GM18498 (cell line): ENCODE measurements around the gene KCNJ14.

Experiments used
- ATAC-seq: cut with Tn5 transposase; IDR thresholded peaks from one replicate; pipeline ENCODE4 v1.9.1; 2021; ENCODE audit warnings: mild to moderate bottlenecking, moderate library complexity; ENCODE audit not compliant: unreplicated experiment

KCNJ14 gene

GRCh38 chr19:48455171-48455907 lies at the start of gene KCNJ14:
Gene KCNJ14, plus strand, starts transcription at chr19:48455574. Its CDS starts 6,151 bp downstream, at chr19:48461725.
- ATAC-seq: no peak

GRCh38 chr19:48405850-48406249 lies 49.5 kb upstream of the KCNJ14 start:
- ATAC-seq: no peak

GRCh38 chr19:48413879-48414587 lies 41.3 kb upstream of the KCNJ14 start:
- no peak for ATAC-seq

DNA sequence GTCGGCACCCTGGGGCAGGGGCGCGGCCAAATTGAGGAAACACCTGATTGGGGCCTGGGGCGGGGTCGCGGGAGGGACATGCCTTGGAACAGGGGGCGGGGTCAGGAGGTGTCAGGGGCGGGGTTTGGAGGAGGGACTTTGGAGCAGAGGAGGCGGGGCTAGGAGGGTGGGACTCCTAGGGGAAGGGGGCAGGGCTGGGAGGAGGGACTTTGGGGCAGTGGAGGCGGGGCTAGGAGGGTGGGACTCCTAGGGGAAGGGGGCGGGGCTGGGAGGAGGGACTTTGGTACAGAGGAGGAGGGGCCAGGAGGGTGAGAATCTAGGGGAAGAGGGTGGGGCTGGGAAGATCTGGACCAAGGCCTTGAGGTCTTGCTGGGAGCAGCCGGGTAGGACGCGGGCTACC lies 40.0 kb upstream of the KCNJ14 start:
- ATAC-seq: no peak

DNA sequence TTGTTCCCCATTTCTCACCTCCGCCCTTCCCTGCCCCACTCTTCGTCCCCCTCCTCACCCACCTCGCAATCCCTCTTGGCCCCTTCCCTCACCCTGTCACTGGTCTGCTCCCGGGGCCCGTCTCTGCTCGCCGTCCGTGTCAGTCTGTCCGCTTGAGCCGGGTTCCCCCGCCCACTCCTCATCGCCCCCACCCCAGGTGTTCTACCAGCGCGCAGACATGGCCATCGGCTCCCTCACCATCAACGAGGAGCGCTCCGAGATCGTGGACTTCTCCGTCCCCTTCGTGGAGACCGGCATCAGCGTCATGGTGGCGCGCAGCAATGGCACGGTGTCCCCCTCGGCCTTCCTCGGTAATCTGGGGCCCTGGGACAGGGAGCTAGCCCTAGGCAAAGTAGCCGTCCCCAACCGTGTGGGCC lies 39.6 kb upstream of the KCNJ14 start:
- no peak for ATAC-seq

DNA sequence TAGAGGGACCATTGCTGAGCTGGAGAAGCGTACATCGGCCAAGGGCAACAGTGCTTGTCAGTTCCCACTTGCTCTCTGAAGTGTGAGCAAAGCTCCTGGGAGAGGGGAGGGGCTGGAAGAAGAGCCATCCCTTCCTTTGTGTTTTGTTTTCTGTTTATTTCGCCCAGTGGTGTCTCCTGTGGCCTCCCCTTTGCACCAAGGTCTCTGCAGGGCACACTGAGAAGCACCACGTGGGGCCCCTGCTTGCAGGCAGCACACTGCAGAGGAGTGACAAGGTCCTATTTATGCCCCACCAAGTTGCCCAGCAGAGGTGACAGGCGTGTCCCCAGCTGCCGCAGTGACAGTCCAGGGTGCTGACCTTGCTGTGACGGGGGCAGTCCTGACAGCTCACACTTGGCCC lies 38.0 kb upstream of the KCNJ14 start:
- ATAC-seq: no peak

- ATAC-seq: no peak
Observed at GRCh38 chr19:48418317-48419064, 36.9 kb upstream of the KCNJ14 start.

- no peak for ATAC-seq
Observed at GRCh38 chr19:48419158-48419920, 36.0 kb upstream of the KCNJ14 start.

DNA sequence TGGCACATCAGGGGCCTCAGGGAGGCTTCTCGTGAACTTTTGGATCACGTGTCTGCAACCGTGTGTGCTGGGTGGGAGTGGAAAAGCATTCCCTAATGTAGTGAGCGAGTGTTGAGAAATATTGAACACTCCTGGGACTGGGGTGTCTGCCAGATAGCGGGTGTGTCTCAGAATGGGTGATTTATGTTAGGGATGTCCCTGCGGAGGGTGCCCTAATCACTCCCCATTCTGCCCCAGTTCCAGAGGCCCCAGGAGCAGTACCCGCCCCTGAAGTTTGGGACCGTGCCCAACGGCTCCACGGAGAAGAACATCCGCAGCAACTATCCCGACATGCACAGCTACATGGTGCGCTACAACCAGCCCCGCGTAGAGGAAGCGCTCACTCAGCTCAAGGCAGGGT lies 33.8 kb upstream of the KCNJ14 start:
- ATAC-seq: no peak

DNA sequence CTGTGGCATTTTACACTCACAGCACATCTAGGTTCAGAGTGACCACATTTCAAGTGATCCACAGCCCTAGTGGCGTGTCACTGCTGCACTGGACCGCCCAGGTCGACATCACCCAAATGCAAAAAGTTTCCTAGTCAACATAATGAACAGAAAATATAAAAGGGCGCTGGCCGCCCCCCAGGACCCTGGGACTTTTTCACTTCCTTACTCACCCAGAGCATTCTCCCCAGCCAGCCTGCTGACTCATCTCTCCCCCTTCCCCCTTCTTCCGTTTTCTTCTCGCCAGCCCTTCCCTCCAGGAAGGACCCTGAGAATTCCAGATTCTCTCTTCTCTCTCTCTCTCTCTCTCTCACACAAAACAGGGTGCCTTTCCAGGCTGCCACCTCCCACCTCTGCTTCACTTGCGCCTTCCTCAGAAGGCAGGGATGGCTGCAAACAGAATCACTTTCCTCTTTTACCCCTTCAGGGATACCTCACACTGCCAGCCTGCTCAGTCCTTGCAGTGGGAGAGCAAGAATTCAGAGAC lies 30.6 kb upstream of the KCNJ14 start:
- no peak for ATAC-seq

- ATAC-seq: no peak
Observed at GRCh38 chr19:48428670-48429069, 26.7 kb upstream of the KCNJ14 start.

- ATAC-seq: no peak
Observed at GRCh38 chr19:48433337-48433736, 22.0 kb upstream of the KCNJ14 start.

DNA sequence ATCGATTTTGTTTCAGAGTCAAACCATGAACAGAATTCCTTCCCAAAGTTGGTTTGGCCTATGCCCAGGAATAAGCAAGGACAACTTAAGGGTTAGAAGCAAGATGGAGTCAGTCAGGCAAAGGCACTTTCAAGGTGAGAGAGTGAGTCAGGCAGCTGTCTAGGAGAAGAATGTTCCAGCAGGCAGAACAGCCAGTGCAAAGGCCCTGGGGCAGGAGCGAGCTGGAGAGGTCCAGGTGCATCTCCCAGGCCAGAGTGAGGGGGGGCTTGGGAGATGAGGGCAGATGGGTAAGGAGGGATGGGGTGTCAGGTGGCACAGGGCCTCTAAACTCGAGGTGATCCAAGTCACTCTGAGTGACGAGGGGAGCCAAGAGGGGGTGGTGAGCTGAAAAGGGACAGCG lies 18.8 kb upstream of the KCNJ14 start:
- ATAC-seq: no peak

GRCh38 chr19:48441360-48442050 lies 13.9 kb upstream of the KCNJ14 start:
- no peak for ATAC-seq

GRCh38 chr19:48442116-48443035 lies 13.0 kb upstream of the KCNJ14 start:
- no peak for ATAC-seq

DNA sequence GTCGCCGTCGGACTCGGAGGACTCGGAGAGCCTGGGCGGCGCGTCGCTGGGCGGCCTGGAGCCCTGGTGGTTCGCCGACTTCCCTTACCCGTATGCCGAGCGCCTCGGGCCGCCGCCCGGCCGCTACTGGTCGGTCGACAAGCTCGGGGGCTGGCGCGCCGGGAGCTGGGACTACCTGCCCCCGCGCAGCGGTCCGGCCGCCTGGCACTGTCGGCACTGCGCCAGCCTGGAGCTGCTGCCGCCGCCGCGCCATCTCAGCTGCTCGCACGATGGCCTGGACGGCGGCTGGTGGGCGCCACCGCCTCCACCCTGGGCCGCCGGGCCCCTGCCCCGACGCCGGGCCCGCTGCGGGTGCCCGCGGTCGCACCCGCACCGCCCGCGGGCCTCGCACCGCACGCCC lies 12.1 kb upstream of the KCNJ14 start:
- ATAC-seq: no peak

DNA sequence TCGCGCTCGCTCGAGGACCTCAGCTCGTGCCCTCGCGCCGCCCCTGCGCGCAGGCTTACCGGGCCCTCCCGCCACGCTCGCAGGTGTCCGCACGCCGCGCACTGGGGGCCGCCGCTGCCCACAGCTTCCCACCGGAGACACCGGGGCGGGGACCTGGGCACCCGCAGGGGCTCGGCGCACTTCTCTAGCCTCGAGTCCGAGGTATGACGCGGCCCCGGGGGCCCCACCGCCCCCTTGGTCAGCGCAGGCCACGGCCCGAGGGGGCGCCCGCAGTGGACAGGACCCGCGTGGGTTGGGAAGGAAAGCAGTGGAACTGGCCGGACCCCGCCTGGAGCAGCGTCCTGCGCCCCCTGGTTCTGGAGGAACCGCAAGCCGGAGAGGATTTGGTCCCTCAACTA lies 11.6 kb upstream of the KCNJ14 start:
- no peak for ATAC-seq

- no peak for ATAC-seq
Observed at GRCh38 chr19:48444129-48444935, 11.0 kb upstream of the KCNJ14 start.

GRCh38 chr19:48444936-48445200 lies 10.5 kb upstream of the KCNJ14 start:
- ATAC-seq: no peak
